NCI-H1436 treated with DMSO at 0.1 percent for 48 hours (cell line): Measurements from ENCODE around the gene GRIK4.
"Not testable (repeated sequence)": the region's sequence is repeated elsewhere in the genome, so short reads cannot be mapped to it uniquely, and the experiment has no call there.

Experiments
- DNase-seq: peaks from one replicate; lab custom pipeline; 2025; lab: John Stamatoyannopoulos, UW

Gene GRIK4

GRCh38 chr11:120574876-120575275 is 63.3 kb downstream of the GRIK4 start:
- no peak for DNase-seq

DNA sequence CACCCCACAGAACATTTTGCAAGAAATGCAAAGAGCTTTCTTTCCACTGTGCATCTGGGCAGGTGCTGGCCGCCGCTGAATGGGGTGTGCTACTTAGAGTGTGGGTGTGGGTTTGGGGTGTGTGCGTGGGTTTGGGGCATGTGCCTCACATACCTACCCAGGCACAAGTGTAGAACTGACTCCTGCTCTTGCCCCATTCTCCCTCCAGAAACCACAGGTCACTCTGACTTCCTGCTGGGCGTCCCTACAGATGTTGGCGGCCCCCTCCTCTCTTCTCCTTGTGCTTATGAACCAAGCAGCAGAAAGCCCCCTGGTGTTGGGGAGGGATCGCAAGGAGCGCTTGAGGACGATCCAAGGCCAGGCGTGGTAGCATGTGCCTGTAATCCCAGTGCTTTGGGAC is 63.9 kb downstream of the GRIK4 start:
- DNase-seq, result no peak

DNA sequence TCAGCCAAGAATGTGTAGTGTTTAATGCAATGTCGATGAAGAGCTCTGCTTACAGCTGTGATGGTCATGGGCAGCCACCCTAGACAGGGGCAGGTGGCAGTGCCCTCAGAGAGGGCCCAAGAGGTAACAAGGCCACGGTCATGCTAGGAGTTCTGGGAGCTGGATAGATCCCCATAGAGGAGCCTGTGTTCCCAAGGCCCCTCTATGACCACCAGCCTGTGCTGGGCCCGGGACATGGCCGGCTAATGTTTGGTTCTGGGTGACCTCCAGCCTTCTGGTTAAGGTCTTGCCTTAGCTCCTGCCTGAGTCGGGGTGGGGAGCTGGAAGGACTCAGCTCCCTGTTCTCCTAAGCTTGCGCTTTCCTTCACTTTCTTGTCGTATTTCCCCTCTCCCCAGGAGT is 65.1 kb downstream of the GRIK4 start:
- no peak for DNase-seq

DNA sequence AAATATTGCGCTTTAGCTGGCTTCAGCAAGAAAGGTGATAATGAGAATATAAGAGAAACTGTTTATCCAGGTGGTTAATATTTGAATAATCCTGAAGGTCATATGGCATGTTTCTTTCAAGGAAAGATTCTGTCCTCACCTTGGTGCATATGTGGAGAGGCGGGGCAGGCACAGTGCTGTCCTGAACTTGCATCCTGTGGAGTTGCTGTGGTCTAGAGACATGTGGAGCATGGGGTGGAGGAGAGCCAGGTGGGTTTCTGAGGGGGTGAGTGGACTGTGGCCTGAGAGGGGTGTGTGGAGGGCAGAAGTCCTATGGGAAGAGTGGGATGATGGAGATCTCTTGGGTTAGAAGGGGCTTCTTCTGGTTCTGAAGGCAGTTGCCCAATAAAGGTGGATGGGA is 65.5 kb downstream of the GRIK4 start:
- DNase-seq, result no peak

GRCh38 chr11:120577624-120578363 is 66.2 kb downstream of the GRIK4 start:
- no peak for DNase-seq

GRCh38 chr11:120578596-120579154 is 67.1 kb downstream of the GRIK4 start:
- DNase-seq, result no peak

- DNase-seq, result no peak
Measured at GRCh38 chr11:120579611-120580031, 68.1 kb downstream of the GRIK4 start.

- no peak for DNase-seq
Measured at GRCh38 chr11:120581313-120581712, 69.8 kb downstream of the GRIK4 start.

DNA sequence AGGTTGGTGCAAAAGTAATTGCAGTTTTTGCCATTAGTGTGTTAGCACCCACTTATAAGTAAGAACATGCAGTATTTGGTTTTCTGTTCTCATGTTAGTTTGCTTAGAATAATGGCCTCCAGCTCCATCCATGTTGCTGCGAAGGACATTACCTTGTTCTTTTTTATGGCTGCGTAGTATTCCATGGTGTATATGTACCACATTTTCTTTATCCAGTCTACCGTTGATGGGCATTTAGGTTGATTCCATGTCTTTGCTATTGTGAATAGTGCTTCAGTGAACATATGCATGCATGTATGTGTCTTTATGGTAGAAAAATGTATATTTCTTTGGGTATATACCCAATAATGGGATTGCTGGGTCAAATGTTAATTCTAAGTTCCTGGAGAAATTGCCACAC is 71.0 kb downstream of the GRIK4 start:
- DNase-seq, result not testable (repeated sequence)

GRCh38 chr11:120586072-120586471 is 74.5 kb downstream of the GRIK4 start:
- DNase-seq, result no peak

- DNase-seq, result no peak
Measured at GRCh38 chr11:120586728-120587127, 75.2 kb downstream of the GRIK4 start.

GRCh38 chr11:120587299-120587698 is 75.8 kb downstream of the GRIK4 start:
- no peak for DNase-seq

GRCh38 chr11:120589376-120589775 is 77.8 kb downstream of the GRIK4 start:
- no peak for DNase-seq

- DNase-seq, result no peak
Measured at GRCh38 chr11:120590472-120590871, 78.9 kb downstream of the GRIK4 start.

GRCh38 chr11:120594746-120595145 is 83.2 kb downstream of the GRIK4 start:
- no peak for DNase-seq

- no peak for DNase-seq
Measured at GRCh38 chr11:120595557-120595956, 84.0 kb downstream of the GRIK4 start.

DNA sequence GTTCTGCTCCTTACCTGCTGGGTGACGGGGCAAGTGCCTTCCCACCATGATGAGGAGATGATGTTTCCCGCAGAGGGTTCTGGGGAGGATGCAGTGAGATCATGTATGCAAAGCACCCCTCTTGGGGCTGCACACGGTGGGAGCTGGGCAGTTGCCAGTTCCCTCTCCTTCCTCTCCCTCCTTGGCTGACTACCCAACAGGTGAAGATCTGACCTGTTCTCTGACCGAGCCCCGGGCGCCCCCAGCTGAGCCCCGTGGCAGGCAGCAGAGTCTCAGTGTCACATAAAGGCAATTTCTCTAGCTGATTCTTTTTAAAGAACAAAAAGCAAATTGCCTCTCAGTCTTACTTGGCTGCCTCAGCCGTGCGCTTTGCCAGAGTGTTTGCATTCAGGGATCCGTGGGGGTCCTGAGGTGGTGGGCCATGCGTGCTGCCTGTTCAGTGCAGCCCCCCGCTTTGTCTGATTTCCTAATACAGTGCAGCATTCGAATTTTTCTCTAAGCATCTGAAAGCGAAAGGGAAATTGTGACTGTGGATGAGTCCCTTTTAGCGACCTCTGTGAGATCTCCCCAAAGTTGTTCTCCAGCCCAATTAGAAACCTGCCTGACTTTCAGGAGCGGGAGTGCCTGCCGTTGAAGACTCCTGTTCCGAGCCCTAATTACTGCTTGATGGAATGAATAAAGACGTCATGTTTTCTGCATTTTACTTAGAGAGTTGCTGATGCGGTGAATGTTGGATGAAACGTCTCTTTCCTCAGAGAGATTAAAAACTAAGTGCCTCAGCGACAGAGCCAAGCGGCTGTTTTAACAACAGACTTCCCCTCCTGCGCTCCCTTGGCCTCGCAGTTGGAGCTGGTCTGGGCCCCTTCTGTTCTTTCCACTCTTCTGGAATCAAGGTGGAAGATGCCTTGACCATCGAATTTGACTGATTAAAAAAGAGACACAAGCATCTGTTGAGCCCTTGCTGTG is 86.0 kb downstream of the GRIK4 start:
- DNase-seq, result no peak

- DNase-seq, result no peak
Measured at GRCh38 chr11:120598517-120599257, 87.1 kb downstream of the GRIK4 start.

DNA sequence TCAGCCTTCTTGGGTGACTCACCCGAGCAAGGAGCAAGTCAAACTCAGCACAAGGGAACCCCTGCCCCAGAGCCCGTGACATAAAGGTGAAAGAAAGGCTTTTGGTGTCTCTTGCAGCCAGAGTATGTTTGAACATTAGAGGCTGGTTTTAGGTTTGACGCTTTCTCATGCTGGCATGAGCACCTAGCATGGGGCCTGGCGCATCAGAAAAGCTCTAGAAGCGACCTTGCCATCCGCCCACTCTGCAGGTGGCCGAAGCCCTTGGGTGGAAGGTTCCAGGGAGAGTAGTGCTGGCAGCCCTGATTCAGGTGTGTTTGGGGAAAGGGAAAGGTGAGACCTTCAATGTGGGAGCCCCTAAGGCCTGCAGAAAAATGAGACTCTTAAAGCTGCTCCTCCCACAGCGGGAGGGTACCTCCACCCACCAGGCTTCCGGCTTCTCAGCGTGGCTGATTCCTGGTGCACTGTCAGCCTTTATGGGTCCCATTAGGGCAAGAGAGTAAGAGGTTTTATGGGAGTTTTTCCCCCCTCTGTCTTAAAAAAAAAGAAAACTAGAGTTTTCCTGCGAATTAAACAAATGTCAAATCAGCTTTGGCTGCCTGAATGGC is 88.4 kb downstream of the GRIK4 start:
- DNase-seq, result no peak

DNA sequence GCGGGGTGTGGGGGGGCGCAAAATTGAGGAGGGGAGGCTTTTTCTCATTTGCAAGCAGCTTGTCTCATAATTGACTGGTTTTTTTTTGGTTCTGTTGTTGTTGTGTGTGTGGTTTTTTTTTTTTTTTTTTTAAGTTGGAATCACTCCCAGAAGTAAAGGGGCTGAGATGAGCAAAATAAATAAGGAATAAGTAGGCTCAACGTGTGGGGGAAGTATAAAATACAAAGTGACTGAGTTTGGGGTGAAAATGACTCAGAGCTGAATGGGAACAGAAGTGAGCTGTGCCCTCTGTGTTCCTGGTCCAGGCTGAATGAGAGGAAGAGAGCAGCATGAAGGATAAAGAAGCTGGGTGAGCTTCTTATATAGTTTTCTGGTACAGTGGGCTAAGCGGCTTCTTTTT is 90.0 kb downstream of the GRIK4 start:
- DNase-seq, result no peak

- DNase-seq, result no peak
Measured at GRCh38 chr11:120603071-120603470, 91.5 kb downstream of the GRIK4 start.

- DNase-seq, result no peak
Measured at GRCh38 chr11:120605469-120605868, 93.9 kb downstream of the GRIK4 start.
